HepG2 (cell line): ENCODE data around the gene SOX4. TPM values are rescaled to one million over a fixed set of nuclear protein-coding genes. Genes with fewer than 3 reads are reported as not detected.

Experiments
- DNMT3B ChIP-seq: conservative IDR thresholded peaks from 2 replicates; pipeline ENCODE4 v1.6.1; 2016; ENCODE audit warnings: missing biosample characterization, control low read depth
- ELF1 ChIP-seq: sonication (generic); formaldehyde crosslinking; IDR thresholded peaks from 2 replicates; pipeline ENCODE4 v1.4.0; 2020; ENCODE audit warnings: missing genetic modification reagents
- GATAD1 ChIP-seq: IDR thresholded peaks from 2 replicates; pipeline ENCODE4 v1.6.1; 2016; ENCODE audit warnings: missing genetic modification reagents, missing compliant biosample characterization
- GLMP ChIP-seq: sonication (generic); formaldehyde crosslinking; IDR thresholded peaks from 2 replicates; pipeline ENCODE4 v1.9.0; 2021; ENCODE audit warnings: missing genetic modification reagents, mild to moderate bottlenecking, borderline replicate concordance
- GMEB1 ChIP-seq: sonication (generic); formaldehyde crosslinking; IDR thresholded peaks from 2 replicates; pipeline ENCODE4 v1.5.1; 2020; ENCODE audit warnings: missing genetic modification reagents, mild to moderate bottlenecking, borderline replicate concordance
- JUN ChIP-seq: sonication (generic); formaldehyde crosslinking; IDR thresholded peaks from 2 replicates; pipeline ENCODE4 v1.4.0; 2020; ENCODE audit warnings: mild to moderate bottlenecking, missing genetic modification reagents
- KMT2A ChIP-seq: sonication (generic); formaldehyde crosslinking; IDR thresholded peaks from 2 replicates; pipeline ENCODE4 v1.4.0; 2020; ENCODE audit warnings: missing genetic modification reagents
- MED8 ChIP-seq: sonication (generic); formaldehyde crosslinking; IDR thresholded peaks from 2 replicates; pipeline ENCODE4 v1.8.1; 2023; ENCODE audit warnings: mild to moderate bottlenecking, missing genetic modification reagents; ENCODE audit not compliant: insufficient replicate concordance
- MXI1 ChIP-seq: IDR thresholded peaks from 3 replicates; pipeline ENCODE4 v1.6.1; 2012; ENCODE audit warnings: low read depth, low read length, inconsistent platforms, borderline replicate concordance
- NAIF1 ChIP-seq: sonication (generic); formaldehyde crosslinking; IDR thresholded peaks from 2 replicates; pipeline ENCODE4 v1.5.0; 2020; ENCODE audit warnings: mild to moderate bottlenecking, missing genetic modification reagents, borderline replicate concordance
- NR2F2 ChIP-seq: IDR thresholded peaks from 2 replicates; pipeline ENCODE4 v1.6.1; 2012; ENCODE audit warnings: low read depth, inconsistent platforms, borderline replicate concordance
- NR3C1 ChIP-seq: sonication (generic); formaldehyde crosslinking; IDR thresholded peaks from 2 replicates; pipeline ENCODE4 v1.4.0; 2020; ENCODE audit warnings: missing genetic modification reagents
- RFX1 ChIP-seq: fragments of 450-650 bp; IDR thresholded peaks from 2 replicates; pipeline ENCODE4 v1.6.1; 2017
- SETDB1 ChIP-seq: sonication (generic); formaldehyde crosslinking; IDR thresholded peaks from 2 replicates; pipeline ENCODE4 v1.5.1; 2020; ENCODE audit warnings: missing genetic modification reagents, mild to moderate bottlenecking, borderline replicate concordance
- SNRNP70 ChIP-seq: fragments of 200-400 bp; formaldehyde crosslinking; IDR thresholded peaks from 2 replicates; pipeline ENCODE4 v1.6.1; 2017; ENCODE audit warnings: mild to moderate bottlenecking, low read depth, low read length, moderate library complexity
- ZBTB14 ChIP-seq: sonication (generic); formaldehyde crosslinking; IDR thresholded peaks from 2 replicates; pipeline ENCODE4 v1.4.0; 2020; ENCODE audit warnings: missing genetic modification reagents
- ZFYVE20 ChIP-seq: sonication (generic); formaldehyde crosslinking; IDR thresholded peaks from 2 replicates; pipeline ENCODE4 v1.8.0; 2023; ENCODE audit warnings: low read depth, mild to moderate bottlenecking, moderate library complexity, missing genetic modification reagents, borderline replicate concordance
- ZMYM3 ChIP-seq: sonication (generic); formaldehyde crosslinking; IDR thresholded peaks from 2 replicates; pipeline ENCODE4 v1.5.1; 2020; ENCODE audit warnings: mild to moderate bottlenecking, missing genetic modification reagents
- ZNF101 ChIP-seq: sonication (generic); formaldehyde crosslinking; IDR thresholded peaks from 2 replicates; pipeline ENCODE4 v1.4.0; 2020; ENCODE audit warnings: mild to moderate bottlenecking, low read depth, missing genetic modification reagents, borderline replicate concordance
- ZNF644 ChIP-seq: IDR thresholded peaks from 2 replicates; pipeline ENCODE4 v1.6.1; 2016; ENCODE audit warnings: low read depth
- ZNF713 ChIP-seq: sonication (generic); formaldehyde crosslinking; IDR thresholded peaks from 2 replicates; pipeline ENCODE4 v1.4.0; 2020; ENCODE audit warnings: mild to moderate bottlenecking, missing genetic modification reagents
- ZNF749 ChIP-seq: sonication (generic); formaldehyde crosslinking; IDR thresholded peaks from 2 replicates; pipeline ENCODE4 v1.8.0; 2022; ENCODE audit warnings: mild to moderate bottlenecking, missing genetic modification reagents, moderate library complexity, borderline replicate concordance
- ZSCAN29 ChIP-seq: sonication (generic); formaldehyde crosslinking; conservative IDR thresholded peaks from 2 replicates; pipeline ENCODE4 v1.4.0; 2020; ENCODE audit warnings: mild to moderate bottlenecking, missing genetic modification reagents
- polyA plus RNA-seq, 8 experiments: library from polyadenylated mRNA; depleted of rRNA in 3 of 8; stranded (reverse) in 7 of 8; unstranded in 1 of 8; fragments of >200 nt; fragmentation: Illumina TruSeq in 4 of 8; extraction: Trizol in 4 of 8; gene quantifications; 2 replicates each; pipeline versions ENCODE4 v1.2.1 to v1.2.3, GENCODE V29; 2011 to 2016; ENCODE audit warnings: low read depth in 4 of 8, missing spikeins in 1 of 8, mixed read lengths in 1 of 8; ENCODE audit not compliant: insufficient read depth in 1 of 8
- total RNA-seq, 5 experiments: library from RNA; depleted of rRNA; stranded (reverse); fragments of >200 nt; fragmentation: Illumina TruSeq; extraction: Trizol; gene quantifications; 2 replicates each; pipeline ENCODE4 v1.2.3, GENCODE V29; 2016; ENCODE audit warnings: low read depth in 1 of 5
- TF ChIP-seq, protein P1 (sequence below): sonication (generic); formaldehyde crosslinking; IDR thresholded peaks from 2 replicates; pipeline ENCODE4 v1.5.0; 2020; ENCODE audit warnings: mild to moderate bottlenecking, missing genetic modification reagents

Gene SOX4
- total and polyA plus RNA-seq, 2 of the 13 experiments (the other 11 are each of a cell fraction or from before 2014, with no cell fraction given), result 2.6 to 3.4 TPM

DNA sequence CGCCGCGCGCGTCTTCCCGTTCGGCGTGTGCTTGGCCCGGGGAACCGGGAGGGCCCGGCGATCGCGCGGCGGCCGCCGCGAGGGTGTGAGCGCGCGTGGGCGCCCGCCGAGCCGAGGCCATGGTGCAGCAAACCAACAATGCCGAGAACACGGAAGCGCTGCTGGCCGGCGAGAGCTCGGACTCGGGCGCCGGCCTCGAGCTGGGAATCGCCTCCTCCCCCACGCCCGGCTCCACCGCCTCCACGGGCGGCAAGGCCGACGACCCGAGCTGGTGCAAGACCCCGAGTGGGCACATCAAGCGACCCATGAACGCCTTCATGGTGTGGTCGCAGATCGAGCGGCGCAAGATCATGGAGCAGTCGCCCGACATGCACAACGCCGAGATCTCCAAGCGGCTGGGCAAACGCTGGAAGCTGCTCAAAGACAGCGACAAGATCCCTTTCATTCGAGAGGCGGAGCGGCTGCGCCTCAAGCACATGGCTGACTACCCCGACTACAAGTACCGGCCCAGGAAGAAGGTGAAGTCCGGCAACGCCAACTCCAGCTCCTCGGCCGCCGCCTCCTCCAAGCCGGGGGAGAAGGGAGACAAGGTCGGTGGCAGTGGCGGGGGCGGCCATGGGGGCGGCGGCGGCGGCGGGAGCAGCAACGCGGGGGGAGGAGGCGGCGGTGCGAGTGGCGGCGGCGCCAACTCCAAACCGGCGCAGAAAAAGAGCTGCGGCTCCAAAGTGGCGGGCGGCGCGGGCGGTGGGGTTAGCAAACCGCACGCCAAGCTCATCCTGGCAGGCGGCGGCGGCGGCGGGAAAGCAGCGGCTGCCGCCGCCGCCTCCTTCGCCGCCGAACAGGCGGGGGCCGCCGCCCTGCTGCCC, 1.1 kb downstream of the SOX4 start (continued):
- TF ChIP-seq, protein P1, sequence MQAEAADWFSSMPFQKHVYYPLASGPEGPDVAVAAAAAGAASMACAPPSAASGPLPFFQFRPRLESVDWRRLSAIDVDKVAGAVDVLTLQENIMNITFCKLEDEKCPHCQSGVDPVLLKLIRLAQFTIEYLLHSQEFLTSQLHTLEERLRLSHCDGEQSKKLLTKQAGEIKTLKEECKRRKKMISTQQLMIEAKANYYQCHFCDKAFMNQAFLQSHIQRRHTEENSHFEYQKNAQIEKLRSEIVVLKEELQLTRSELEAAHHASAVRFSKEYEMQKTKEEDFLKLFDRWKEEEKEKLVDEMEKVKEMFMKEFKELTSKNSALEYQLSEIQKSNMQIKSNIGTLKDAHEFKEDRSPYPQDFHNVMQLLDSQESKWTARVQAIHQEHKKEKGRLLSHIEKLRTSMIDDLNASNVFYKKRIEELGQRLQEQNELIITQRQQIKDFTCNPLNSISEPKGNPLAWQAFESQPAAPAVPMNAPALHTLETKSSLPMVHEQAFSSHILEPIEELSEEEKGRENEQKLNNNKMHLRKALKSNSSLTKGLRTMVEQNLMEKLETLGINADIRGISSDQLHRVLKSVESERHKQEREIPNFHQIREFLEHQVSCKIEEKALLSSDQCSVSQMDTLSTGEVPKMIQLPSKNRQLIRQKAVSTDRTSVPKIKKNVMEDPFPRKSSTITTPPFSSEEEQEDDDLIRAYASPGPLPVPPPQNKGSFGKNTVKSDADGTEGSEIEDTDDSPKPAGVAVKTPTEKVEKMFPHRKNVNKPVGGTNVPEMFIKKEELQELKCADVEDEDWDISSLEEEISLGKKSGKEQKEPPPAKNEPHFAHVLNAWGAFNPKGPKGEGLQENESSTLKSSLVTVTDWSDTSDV (CRISPR knock-in tag), result peak; percentile 69; the same call in 1 of the 2 replicates
- TF ChIP-seq ZMYM3 (CRISPR knock-in tag), result peak; percentile 60; the same call in 1 of the 2 replicates
- TF ChIP-seq ZFYVE20 (CRISPR knock-in tag), result no peak
- 0 out of 2 replicates have a peak, but pooled peaks have one; percentile 10 for TF ChIP-seq ZNF644 (CRISPR knock-in tag)
- no peak for TF ChIP-seq MXI1
- TF ChIP-seq DNMT3B, result no peak
- no peak for TF ChIP-seq GLMP (CRISPR knock-in tag)
- no peak for TF ChIP-seq JUN
- TF ChIP-seq ZNF749 (CRISPR knock-in tag), result no peak
- no peak for TF ChIP-seq GMEB1 (CRISPR knock-in tag)
- TF ChIP-seq ZNF713, result peak; percentile 80
- 0 out of 2 replicates have a peak, but pooled peaks have one; percentile 32 for TF ChIP-seq ELF1 (CRISPR knock-in tag)
- no peak; the same call in 1 of the 2 replicates for TF ChIP-seq NAIF1
- peak; percentile 43 for TF ChIP-seq MED8 (CRISPR knock-in tag)
- TF ChIP-seq SETDB1 (CRISPR knock-in tag), result no peak
- no peak for TF ChIP-seq NR3C1
- TF ChIP-seq ZBTB14 (CRISPR knock-in tag), result no peak; the same call in 1 of the 2 replicates
- no peak for TF ChIP-seq KMT2A (CRISPR knock-in tag)
- no peak for TF ChIP-seq ZSCAN29 (CRISPR knock-in tag)
- no peak for TF ChIP-seq RFX1
- TF ChIP-seq NR2F2, result no peak
- TF ChIP-seq GATAD1 (CRISPR knock-in tag), result peak; percentile 17; the same call in 1 of the 2 replicates
- TF ChIP-seq SNRNP70, result no peak
- no peak for TF ChIP-seq ZNF101 (CRISPR knock-in tag)
